GM18868 (cell line): Measurements from ENCODE around the gene HRCT1.

ENCODE experiments used
- ATAC-seq: cut with Tn5 transposase; IDR thresholded peaks from one replicate; pipeline ENCODE4 v1.9.1; 2021; ENCODE audit warnings: mild to moderate bottlenecking, moderate library complexity; ENCODE audit not compliant: unreplicated experiment

HRCT1 gene

GRCh38 chr9:35940458-35941407, 34.7 kb downstream of the HRCT1 start:
- no peak for ATAC-seq

DNA sequence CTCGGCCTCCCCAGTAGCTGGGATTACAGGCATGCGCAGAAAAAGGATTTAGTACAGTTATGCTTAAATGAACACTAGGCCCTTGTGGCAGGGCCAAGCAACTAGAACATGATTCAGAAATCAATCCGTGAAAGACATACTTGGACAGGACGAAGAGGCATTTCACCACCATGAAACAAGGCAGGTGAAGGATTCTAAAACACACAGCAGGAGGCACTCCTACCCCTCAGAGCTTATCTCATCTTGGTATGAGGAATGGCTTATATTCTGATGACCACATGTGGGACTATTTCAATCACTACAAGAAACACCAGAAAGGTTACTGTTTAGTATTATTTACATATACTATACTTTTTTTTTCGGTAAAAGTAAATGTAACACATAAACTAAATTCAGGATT, 36.3 kb downstream of the HRCT1 start:
- no peak for ATAC-seq

GRCh38 chr9:35944173-35944572, 38.2 kb downstream of the HRCT1 start:
- ATAC-seq, result no peak

GRCh38 chr9:35944841-35945240, 38.8 kb downstream of the HRCT1 start:
- no peak for ATAC-seq

DNA sequence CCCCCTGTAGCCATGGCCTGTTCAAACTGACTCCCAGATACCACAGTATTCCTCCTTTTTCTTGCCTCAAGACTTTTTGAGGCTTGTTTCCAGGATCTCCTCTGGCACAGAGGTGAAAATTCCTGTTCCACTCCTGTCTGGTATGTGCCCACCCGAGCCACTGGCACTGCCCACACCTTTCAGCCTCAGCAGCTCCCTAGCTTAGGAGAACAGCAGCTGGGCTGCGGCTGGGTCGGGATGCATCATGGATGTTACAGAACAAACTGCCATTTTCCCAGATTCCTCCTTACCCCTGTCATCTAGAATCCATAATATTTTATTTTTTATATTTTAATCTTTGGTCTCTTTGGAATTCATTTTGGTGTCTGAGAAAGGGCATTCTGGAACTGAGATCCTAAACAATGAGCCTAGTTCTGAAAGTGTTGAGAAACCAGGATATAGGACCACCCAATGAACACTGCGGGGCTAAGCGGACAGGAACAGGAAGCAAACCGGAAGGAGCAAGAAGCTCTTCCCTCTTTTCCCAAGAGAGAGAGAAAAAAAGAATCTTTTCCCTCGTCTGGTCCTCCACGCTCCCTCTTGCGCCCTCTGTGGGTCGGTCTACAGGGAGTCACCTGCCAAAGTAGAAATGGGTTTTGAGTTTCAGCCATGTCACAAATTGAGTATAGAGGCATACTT, 39.5 kb downstream of the HRCT1 start:
- no peak for ATAC-seq

DNA sequence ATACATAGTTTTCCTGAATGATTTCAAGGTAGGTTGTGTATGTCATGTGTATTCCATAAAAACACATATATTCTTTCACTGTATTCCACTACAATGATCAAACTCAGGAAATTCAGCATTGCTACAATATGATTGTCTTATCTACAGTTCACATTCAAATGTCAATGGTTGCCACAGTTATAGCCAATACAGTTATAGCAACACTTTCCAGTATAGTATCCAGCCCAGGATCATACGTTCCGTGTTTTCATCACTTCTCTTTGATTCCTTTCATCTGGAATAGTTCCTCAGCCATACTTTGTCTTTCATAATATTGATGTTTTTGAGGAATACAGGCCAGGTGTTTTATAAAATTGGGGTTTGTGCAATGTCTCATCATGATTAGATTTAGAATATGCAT, 42.4 kb downstream of the HRCT1 start:
- ATAC-seq, result no peak

GRCh38 chr9:35948901-35949318, 42.9 kb downstream of the HRCT1 start:
- ATAC-seq, result no peak

- ATAC-seq, result no peak
Observed at GRCh38 chr9:35951736-35952135, 45.7 kb downstream of the HRCT1 start.

GRCh38 chr9:35952526-35953191, 46.7 kb downstream of the HRCT1 start:
- ATAC-seq, result no peak

GRCh38 chr9:35954942-35955546, 49.0 kb downstream of the HRCT1 start:
- peak; percentile 38 for ATAC-seq

- ATAC-seq, result no peak
Observed at GRCh38 chr9:35956651-35957050, 50.6 kb downstream of the HRCT1 start.
